ENCODE results near the gene FNTB.

The FNTB gene

GRCh38 chr14:64971491-64971942, 15.2 kb upstream of the FNTB start:
- no peak for DNase-seq
- intact Hi-C loops (cut with DNase I), result no loop called here

GRCh38 chr14:64971943-64972791, 14.5 kb upstream of the FNTB start, which contains the start of gene RAB15:
Gene RAB15, minus strand, starts transcription at chr14:64972336. Its CDS starts 260 bp downstream, at chr14:64972076.
- intact Hi-C loops (cut with DNase I), result no loop called here
- peak in 19 of 42 donors; percentile 25 to 68 (median 47) for DNase-seq

- no peak for DNase-seq
- intact Hi-C loops (cut with DNase I), result no loop called here
Observed at GRCh38 chr14:64973026-64973442, 13.7 kb upstream of the FNTB start.

GRCh38 chr14:64973826-64974225, 12.9 kb upstream of the FNTB start:
- no peak for DNase-seq
- intact Hi-C loops (cut with DNase I), result no loop called here

GRCh38 chr14:64974563-64974962, 12.1 kb upstream of the FNTB start:
- intact Hi-C loops (cut with DNase I), result no loop called here

GRCh38 chr14:64979336-64980074, 7.2 kb upstream of the FNTB start:
- intact Hi-C loops (cut with DNase I), result loop anchor here (10.0 kb wide), 1 partner anchor 125 kb away; the partner anchor contains the start of gene MAX
- DNase-seq, result no peak

More at GRCh38 chr14:64974563-64974962, 12.1 kb upstream of the FNTB start:
- no peak for DNase-seq

GRCh38 chr14:64983439-64984310, 3.0 kb upstream of the FNTB start:
- intact Hi-C loops (cut with DNase I), result loop anchor here (10.0 kb wide), 1 partner anchor 121 kb away; the partner anchor contains the start of gene MAX
- DNase-seq, result peak in 20 of 42 donors; percentile 29 to 73 (median 50)

GRCh38 chr14:64987438-64987767, 708 bp downstream of the FNTB start:
- intact Hi-C loops (cut with DNase I), result loop anchor here (5.0 to 10.0 kb wide), 2 partner anchors 35 to 117 kb away; partner anchors contain the start of gene MAX
- DNase-seq, result peak in 1 of 42 donors; percentile 35

- intact Hi-C loops (cut with DNase I), result no loop called here
- DNase-seq, result no peak
Observed at GRCh38 chr14:64990296-64990695, 3.6 kb downstream of the FNTB start.

- DNase-seq, result no peak
- intact Hi-C loops (cut with DNase I), result no loop called here
Observed at GRCh38 chr14:64990939-64991338, 4.2 kb downstream of the FNTB start.

- intact Hi-C loops (cut with DNase I), result no loop called here
- no peak for DNase-seq
Observed at GRCh38 chr14:64992328-64992885, 5.7 kb downstream of the FNTB start.

GRCh38 chr14:64993266-64993930, 6.7 kb downstream of the FNTB start:
- intact Hi-C loops (cut with DNase I), result no loop called here
- no peak for DNase-seq

- no peak for DNase-seq
- intact Hi-C loops (cut with DNase I), result no loop called here
Observed at GRCh38 chr14:64994540-64994939, 7.8 kb downstream of the FNTB start.

- intact Hi-C loops (cut with DNase I), result no loop called here
- DNase-seq, result no peak
Observed at GRCh38 chr14:64995291-64995690, 8.6 kb downstream of the FNTB start.

GRCh38 chr14:64997108-64997794, 10.6 kb downstream of the FNTB start:
- peak in 8 of 42 donors; percentile 9 to 52 (median 32) for DNase-seq
- intact Hi-C loops (cut with DNase I), result no loop called here

- intact Hi-C loops (cut with DNase I), result no loop called here
- no peak for DNase-seq
Observed at GRCh38 chr14:64998455-64998931, 11.8 kb downstream of the FNTB start.

- intact Hi-C loops (cut with DNase I), result no loop called here
- no peak for DNase-seq
Observed at GRCh38 chr14:65000898-65001591, 14.3 kb downstream of the FNTB start.

All from head of caudate nucleus (tissue), 42 donors.